K562 (cell line): ENCODE results near the gene AURKB. TPM values are rescaled to one million over a fixed set of nuclear protein-coding genes. Genes with fewer than 3 reads are reported as not detected.

Experiments used
- CREM ChIP-seq: IDR thresholded peaks from 2 replicates; pipeline ENCODE4 v1.6.1; 2014; ENCODE audit warnings: antibody characterized with exemption, low read depth
- FOXP1 ChIP-seq: sonication (generic); formaldehyde crosslinking; IDR thresholded peaks from 2 replicates; pipeline ENCODE4 v1.8.0; 2022; ENCODE audit warnings: mild to moderate bottlenecking, missing genetic modification reagents
- GABPB1 ChIP-seq: sonication (generic); formaldehyde crosslinking; IDR thresholded peaks from 2 replicates; pipeline ENCODE4 v1.8.0; 2022; ENCODE audit warnings: mild to moderate bottlenecking, missing genetic modification reagents
- GATA2 ChIP-seq: sonication (generic); formaldehyde crosslinking; IDR thresholded peaks from 2 replicates; pipeline ENCODE4 v1.4.0; 2020; ENCODE audit warnings: mild to moderate bottlenecking, missing genetic modification reagents
- HMGN3 ChIP-seq: IDR thresholded peaks from 2 replicates; pipeline ENCODE4 v1.6.1; 2011; ENCODE audit warnings: borderline replicate concordance, low read depth, mild to moderate bottlenecking, mixed read lengths, low read length; ENCODE audit not compliant: insufficient read length; ENCODE audit errors: extremely low read depth
- MECOM ChIP-seq: fragments of 250-450 bp; sonication (Bioruptor Pico); IDR thresholded peaks from 2 replicates; pipeline ENCODE4 v1.8.0; 2022; ENCODE audit warnings: inconsistent platforms
- NCOA1 ChIP-seq: fragments of 450-650 bp; IDR thresholded peaks from 2 replicates; pipeline ENCODE4 v1.6.1; 2016; ENCODE audit warnings: low read depth
- NFIC ChIP-seq: fragments of 450-650 bp; IDR thresholded peaks from 2 replicates; pipeline ENCODE4 v1.6.1; 2017; ENCODE audit warnings: mild to moderate bottlenecking, inconsistent platforms
- SMAD2 ChIP-seq: fragments of 150-350 bp; IDR thresholded peaks from 2 replicates; pipeline ENCODE4 v1.6.1; 2014; ENCODE audit warnings: low read depth, mild to moderate bottlenecking, low read length
- TFAM ChIP-seq: fragments of 250-450 bp; sonication (Bioruptor Pico); conservative IDR thresholded peaks from 2 replicates; pipeline ENCODE4 v1.5.0; 2021; ENCODE audit warnings: mild to moderate bottlenecking, moderate library complexity
- ZBTB7A ChIP-seq: IDR thresholded peaks from 2 replicates; pipeline ENCODE4 v1.6.1; 2011; ENCODE audit warnings: low read depth, mild to moderate bottlenecking, low read length, moderate library complexity, borderline replicate concordance; ENCODE audit not compliant: control insufficient read depth
- ZNF124 ChIP-seq: sonication (generic); formaldehyde crosslinking; IDR thresholded peaks from 2 replicates; pipeline ENCODE4 v1.8.1; 2022; ENCODE audit warnings: missing genetic modification reagents
- ZNF507 ChIP-seq: conservative IDR thresholded peaks from 2 replicates; pipeline ENCODE4 v1.6.1; 2017; ENCODE audit warnings: missing genetic modification characterization, missing compliant biosample characterization
- polyA plus RNA-seq, 8 experiments: library from polyadenylated mRNA; depleted of rRNA in 4 of 8; stranded (reverse) in 5 of 8; unstranded in 3 of 8; fragments of >200 nt; fragmentation: Nextera tagmentation in 2 of 8; fragmentation: Illumina TruSeq in 1 of 8; extraction: Ambion mirVana in 2 of 8; extraction: Trizol in 1 of 8; gene quantifications; 2 replicates each; pipeline versions ENCODE4 v1.2.1 to v1.2.3, GENCODE V29; 2011 to 2014; ENCODE audit warnings: inconsistent platforms in 1 of 8, missing spikeins in 1 of 8
- total RNA-seq, 7 experiments: library from RNA; depleted of rRNA in 6 of 7; stranded (reverse); fragments of >200 nt in 6 of 7; fragmentation: Illumina TruSeq in 2 of 7; extraction: Trizol in 2 of 7; gene quantifications; 2 replicates each; pipeline versions ENCODE4 v1.2.1 to v1.2.3, GENCODE V29; 2011 to 2021; ENCODE audit warnings: low replicate concordance in 1 of 7
- TF ChIP-seq, protein P1 (sequence below): IDR thresholded peaks from 2 replicates; pipeline ENCODE4 v1.6.1; 2016; ENCODE audit warnings: missing genetic modification characterization, missing compliant biosample characterization
- TF ChIP-seq, protein P2 (sequence below): sonication (generic); formaldehyde crosslinking; IDR thresholded peaks from 2 replicates; pipeline ENCODE4 v1.8.0; 2022; ENCODE audit warnings: mild to moderate bottlenecking, missing genetic modification reagents
- TF ChIP-seq, protein P3 (sequence below): fragments of 450-650 bp; formaldehyde crosslinking; IDR thresholded peaks from 2 replicates; pipeline ENCODE4 v1.4.0; 2020; ENCODE audit warnings: mild to moderate bottlenecking, moderate library complexity
- TF ChIP-seq, protein P4 (sequence below): sonication (generic); formaldehyde crosslinking; IDR thresholded peaks from 2 replicates; pipeline ENCODE4 v1.8.1; 2023; ENCODE audit warnings: mild to moderate bottlenecking, missing genetic modification reagents

The AURKB gene
- total and polyA plus RNA-seq, 9 of the 15 experiments (the other 6 are each of a cell fraction or from before 2014, with no cell fraction given): 27.2 to 114 (median 74.8) TPM

DNA sequence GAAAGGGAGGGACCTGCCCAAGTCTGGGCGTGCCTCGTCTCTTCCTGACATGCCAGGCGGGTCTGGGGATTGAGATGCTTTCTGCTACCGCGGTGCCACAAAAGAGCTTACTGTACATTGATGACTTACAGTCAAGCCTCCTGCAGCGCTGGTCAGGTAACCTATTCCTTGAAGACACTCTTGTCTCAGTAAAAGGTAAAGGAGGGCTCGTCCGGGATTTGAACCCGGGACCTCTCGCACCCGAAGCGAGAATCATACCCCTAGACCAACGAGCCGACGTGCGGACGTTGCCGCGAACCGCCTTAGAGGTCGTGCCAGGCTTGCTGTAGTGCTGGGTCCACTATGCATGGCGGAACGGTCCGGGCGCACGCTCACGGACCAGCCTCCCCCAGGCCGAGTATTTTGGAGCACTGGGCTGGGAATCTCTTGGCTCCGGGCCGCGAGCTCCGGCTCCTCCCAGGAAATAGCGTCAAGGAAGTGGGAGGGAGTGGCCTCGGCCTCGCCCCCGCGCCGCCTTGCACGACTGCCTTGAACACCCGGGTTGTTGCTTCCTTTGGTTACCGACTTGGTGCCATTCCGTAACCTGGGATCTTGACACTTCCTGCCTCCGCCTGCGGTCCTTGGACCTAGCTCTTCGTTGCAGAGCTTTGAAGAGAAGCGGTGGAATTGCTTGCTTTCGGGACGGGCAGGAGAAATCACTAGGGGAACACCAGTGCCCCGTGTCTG lies 12.4 kb upstream of the AURKB start (continued):
- TF ChIP-seq, protein P1, sequence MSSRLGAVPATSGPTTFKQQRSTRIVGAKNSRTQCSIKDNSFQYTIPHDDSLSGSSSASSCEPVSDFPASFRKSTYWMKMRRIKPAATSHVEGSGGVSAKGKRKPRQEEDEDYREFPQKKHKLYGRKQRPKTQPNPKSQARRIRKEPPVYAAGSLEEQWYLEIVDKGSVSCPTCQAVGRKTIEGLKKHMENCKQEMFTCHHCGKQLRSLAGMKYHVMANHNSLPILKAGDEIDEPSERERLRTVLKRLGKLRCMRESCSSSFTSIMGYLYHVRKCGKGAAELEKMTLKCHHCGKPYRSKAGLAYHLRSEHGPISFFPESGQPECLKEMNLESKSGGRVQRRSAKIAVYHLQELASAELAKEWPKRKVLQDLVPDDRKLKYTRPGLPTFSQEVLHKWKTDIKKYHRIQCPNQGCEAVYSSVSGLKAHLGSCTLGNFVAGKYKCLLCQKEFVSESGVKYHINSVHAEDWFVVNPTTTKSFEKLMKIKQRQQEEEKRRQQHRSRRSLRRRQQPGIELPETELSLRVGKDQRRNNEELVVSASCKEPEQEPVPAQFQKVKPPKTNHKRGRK (tag): no peak
- no peak for TF ChIP-seq TFAM
- no peak for TF ChIP-seq HMGN3
- no peak for TF ChIP-seq GATA2 (CRISPR knock-in tag)
- no peak for TF ChIP-seq ZNF507 (tag)
- no peak; the same call in none of the 2 replicates for TF ChIP-seq GABPB1 (CRISPR knock-in tag)
- peak; percentile 30; the same call in 1 of the 2 replicates for TF ChIP-seq MECOM (CRISPR knock-in tag)
- TF ChIP-seq, protein P2, sequence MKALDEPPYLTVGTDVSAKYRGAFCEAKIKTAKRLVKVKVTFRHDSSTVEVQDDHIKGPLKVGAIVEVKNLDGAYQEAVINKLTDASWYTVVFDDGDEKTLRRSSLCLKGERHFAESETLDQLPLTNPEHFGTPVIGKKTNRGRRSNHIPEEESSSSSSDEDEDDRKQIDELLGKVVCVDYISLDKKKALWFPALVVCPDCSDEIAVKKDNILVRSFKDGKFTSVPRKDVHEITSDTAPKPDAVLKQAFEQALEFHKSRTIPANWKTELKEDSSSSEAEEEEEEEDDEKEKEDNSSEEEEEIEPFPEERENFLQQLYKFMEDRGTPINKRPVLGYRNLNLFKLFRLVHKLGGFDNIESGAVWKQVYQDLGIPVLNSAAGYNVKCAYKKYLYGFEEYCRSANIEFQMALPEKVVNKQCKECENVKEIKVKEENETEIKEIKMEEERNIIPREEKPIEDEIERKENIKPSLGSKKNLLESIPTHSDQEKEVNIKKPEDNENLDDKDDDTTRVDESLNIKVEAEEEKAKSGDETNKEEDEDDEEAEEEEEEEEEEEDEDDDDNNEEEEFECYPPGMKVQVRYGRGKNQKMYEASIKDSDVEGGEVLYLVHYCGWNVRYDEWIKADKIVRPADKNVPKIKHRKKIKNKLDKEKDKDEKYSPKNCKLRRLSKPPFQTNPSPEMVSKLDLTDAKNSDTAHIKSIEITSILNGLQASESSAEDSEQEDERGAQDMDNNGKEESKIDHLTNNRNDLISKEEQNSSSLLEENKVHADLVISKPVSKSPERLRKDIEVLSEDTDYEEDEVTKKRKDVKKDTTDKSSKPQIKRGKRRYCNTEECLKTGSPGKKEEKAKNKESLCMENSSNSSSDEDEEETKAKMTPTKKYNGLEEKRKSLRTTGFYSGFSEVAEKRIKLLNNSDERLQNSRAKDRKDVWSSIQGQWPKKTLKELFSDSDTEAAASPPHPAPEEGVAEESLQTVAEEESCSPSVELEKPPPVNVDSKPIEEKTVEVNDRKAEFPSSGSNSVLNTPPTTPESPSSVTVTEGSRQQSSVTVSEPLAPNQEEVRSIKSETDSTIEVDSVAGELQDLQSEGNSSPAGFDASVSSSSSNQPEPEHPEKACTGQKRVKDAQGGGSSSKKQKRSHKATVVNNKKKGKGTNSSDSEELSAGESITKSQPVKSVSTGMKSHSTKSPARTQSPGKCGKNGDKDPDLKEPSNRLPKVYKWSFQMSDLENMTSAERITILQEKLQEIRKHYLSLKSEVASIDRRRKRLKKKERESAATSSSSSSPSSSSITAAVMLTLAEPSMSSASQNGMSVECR (CRISPR knock-in tag): peak; percentile 75
- TF ChIP-seq ZNF124 (CRISPR knock-in tag): no peak
- TF ChIP-seq, protein P3, sequence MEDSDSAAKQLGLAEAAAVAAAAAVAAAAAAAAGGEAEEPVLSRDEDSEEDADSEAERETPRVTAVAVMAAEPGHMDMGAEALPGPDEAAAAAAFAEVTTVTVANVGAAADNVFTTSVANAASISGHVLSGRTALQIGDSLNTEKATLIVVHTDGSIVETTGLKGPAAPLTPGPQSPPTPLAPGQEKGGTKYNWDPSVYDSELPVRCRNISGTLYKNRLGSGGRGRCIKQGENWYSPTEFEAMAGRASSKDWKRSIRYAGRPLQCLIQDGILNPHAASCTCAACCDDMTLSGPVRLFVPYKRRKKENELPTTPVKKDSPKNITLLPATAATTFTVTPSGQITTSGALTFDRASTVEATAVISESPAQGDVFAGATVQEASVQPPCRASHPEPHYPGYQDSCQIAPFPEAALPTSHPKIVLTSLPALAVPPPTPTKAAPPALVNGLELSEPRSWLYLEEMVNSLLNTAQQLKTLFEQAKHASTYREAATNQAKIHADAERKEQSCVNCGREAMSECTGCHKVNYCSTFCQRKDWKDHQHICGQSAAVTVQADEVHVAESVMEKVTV (CRISPR knock-in tag): no peak
- TF ChIP-seq NCOA1: no peak
- TF ChIP-seq SMAD2: no peak
- no peak for TF ChIP-seq ZBTB7A
- no peak; the same call in 1 of the 2 replicates for TF ChIP-seq FOXP1 (CRISPR knock-in tag)
- peak; percentile 87 for TF ChIP-seq NFIC
- TF ChIP-seq CREM: peak; percentile 75
- TF ChIP-seq, protein P4, sequence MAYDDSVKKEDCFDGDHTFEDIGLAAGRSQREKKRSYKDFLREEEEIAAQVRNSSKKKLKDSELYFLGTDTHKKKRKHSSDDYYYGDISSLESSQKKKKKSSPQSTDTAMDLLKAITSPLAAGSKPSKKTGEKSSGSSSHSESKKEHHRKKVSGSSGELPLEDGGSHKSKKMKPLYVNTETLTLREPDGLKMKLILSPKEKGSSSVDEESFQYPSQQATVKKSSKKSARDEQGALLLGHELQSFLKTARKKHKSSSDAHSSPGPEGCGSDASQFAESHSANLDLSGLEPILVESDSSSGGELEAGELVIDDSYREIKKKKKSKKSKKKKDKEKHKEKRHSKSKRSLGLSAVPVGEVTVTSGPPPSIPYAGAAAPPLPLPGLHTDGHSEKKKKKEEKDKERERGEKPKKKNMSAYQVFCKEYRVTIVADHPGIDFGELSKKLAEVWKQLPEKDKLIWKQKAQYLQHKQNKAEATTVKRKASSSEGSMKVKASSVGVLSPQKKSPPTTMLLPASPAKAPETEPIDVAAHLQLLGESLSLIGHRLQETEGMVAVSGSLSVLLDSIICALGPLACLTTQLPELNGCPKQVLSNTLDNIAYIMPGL (CRISPR knock-in tag): peak; percentile 98
